WTC11 (cell line): ENCODE measurements around the gene ACOX2. TPM values are rescaled to one million over a fixed set of nuclear protein-coding genes. Genes with fewer than 3 reads are reported as not detected.

Experiments used
- ATAC-seq: fragments of 200-7000 bp; cut with Tn5 transposase; 2 replicates; pipeline ENCODE4 v1.10.0; 2021; ENCODE audit warnings: mild to moderate bottlenecking, moderate library complexity
- CTCF ChIA-PET: fragments of 300-600 bp; sonication (Branson Sonifier 250); formaldehyde crosslinking; loops from one replicate; lab custom pipeline; 2021; ENCODE audit warnings: antibody characterized with exemption; lab: Charles Lee
- POLR2A ChIA-PET: fragments of 350-600 bp; sonication (Branson Sonifier 250); formaldehyde crosslinking; loops from one replicate; lab custom pipeline; 2021; ENCODE audit warnings: antibody characterized with exemption; lab: Charles Lee
- DNase-seq: peaks from one replicate; pipeline ENCODE4 v3.0.0; 2021; ENCODE audit warnings: low spot score
- H3K27ac Mint-ChIP-seq: 2 replicates; pipeline ENCODE4 v1.8.0; 2021; ENCODE audit warnings: mixed read lengths
- H3K27me3 Mint-ChIP-seq: 2 replicates; pipeline ENCODE4 v1.8.0; 2021; ENCODE audit warnings: low read depth, mild to moderate bottlenecking, moderate library complexity, mixed read lengths
- H3K36me3 Mint-ChIP-seq: 2 replicates; pipeline ENCODE4 v1.8.0; 2021; ENCODE audit warnings: mixed read lengths
- H3K4me1 Mint-ChIP-seq: 2 replicates; pipeline ENCODE4 v1.8.0; 2022; ENCODE audit warnings: mixed read lengths
- H3K4me3 Mint-ChIP-seq: 2 replicates; pipeline ENCODE4 v1.8.0; 2021; ENCODE audit warnings: mild to moderate bottlenecking, moderate library complexity, mixed read lengths
- H3K9me3 Mint-ChIP-seq: 2 replicates; pipeline ENCODE4 v1.8.0; 2021; ENCODE audit warnings: mixed read lengths
- CBFB ChIP-seq: sonication (generic); formaldehyde crosslinking; IDR thresholded peaks from 2 replicates; pipeline ENCODE4 v1.8.1; 2022; ENCODE audit warnings: mild to moderate bottlenecking, low read depth, missing genetic modification reagents
- CTCF ChIP-seq: fragments of 200-600 bp; IDR thresholded peaks from 2 replicates; pipeline ENCODE4 v1.8.0; 2022; ENCODE audit warnings: antibody characterized with exemption
- EMX1 ChIP-seq: fragments of 250-450 bp; sonication (Bioruptor Pico); IDR thresholded peaks from 2 replicates; pipeline ENCODE4 v1.8.0; 2021; ENCODE audit warnings: mild to moderate bottlenecking
- FOXJ3 ChIP-seq: sonication (generic); formaldehyde crosslinking; IDR thresholded peaks from 2 replicates; pipeline ENCODE4 v1.9.0; 2021; ENCODE audit warnings: missing genetic modification reagents, mild to moderate bottlenecking, borderline replicate concordance
- FOXK1 ChIP-seq: sonication (generic); formaldehyde crosslinking; IDR thresholded peaks from 2 replicates; pipeline ENCODE4 v1.8.0; 2022; ENCODE audit warnings: mild to moderate bottlenecking, moderate library complexity, missing genetic modification reagents
- FOXP4 ChIP-seq: sonication (generic); formaldehyde crosslinking; IDR thresholded peaks from 2 replicates; pipeline ENCODE4 v1.8.0; 2022; ENCODE audit warnings: mild to moderate bottlenecking, missing genetic modification reagents
- GABPB1 ChIP-seq: sonication (generic); formaldehyde crosslinking; IDR thresholded peaks from 2 replicates; pipeline ENCODE4 v1.8.1; 2023; ENCODE audit warnings: mild to moderate bottlenecking, missing genetic modification reagents
- GRHL2 ChIP-seq: fragments of 250-450 bp; sonication (Bioruptor Pico); IDR thresholded peaks from 2 replicates; pipeline ENCODE4 v1.8.0; 2022; ENCODE audit warnings: mild to moderate bottlenecking, moderate library complexity; ENCODE audit not compliant: insufficient replicate concordance, severe bottlenecking
- HMGA2 ChIP-seq: fragments of 250-450 bp; sonication (Bioruptor Pico); IDR thresholded peaks from 2 replicates; pipeline ENCODE4 v1.4.0; 2021; ENCODE audit warnings: mild to moderate bottlenecking, moderate library complexity
- HMGXB4 ChIP-seq: sonication (generic); formaldehyde crosslinking; IDR thresholded peaks from 2 replicates; pipeline ENCODE4 v1.8.1; 2023; ENCODE audit warnings: mild to moderate bottlenecking, moderate library complexity, missing genetic modification reagents
- NR2C2 ChIP-seq: sonication (generic); formaldehyde crosslinking; IDR thresholded peaks from 2 replicates; pipeline ENCODE4 v1.8.0; 2022; ENCODE audit warnings: mild to moderate bottlenecking, missing genetic modification reagents
- RORB ChIP-seq: fragments of 250-450 bp; sonication (Bioruptor Pico); IDR thresholded peaks from 2 replicates; pipeline ENCODE4 v1.9.0; 2021; ENCODE audit warnings: mild to moderate bottlenecking
- SOX15 ChIP-seq: fragments of 250-450 bp; sonication (Bioruptor Pico); IDR thresholded peaks from 2 replicates; pipeline ENCODE4 v1.9.0; 2021; ENCODE audit warnings: mild to moderate bottlenecking
- TCF7 ChIP-seq: sonication (generic); formaldehyde crosslinking; IDR thresholded peaks from 2 replicates; pipeline ENCODE4 v1.8.0; 2022; ENCODE audit warnings: mild to moderate bottlenecking, low read depth, missing genetic modification reagents, moderate library complexity
- TEAD4 ChIP-seq: sonication (generic); formaldehyde crosslinking; IDR thresholded peaks from 2 replicates; pipeline ENCODE4 v1.8.0; 2022; ENCODE audit warnings: mild to moderate bottlenecking, missing genetic modification reagents
- USF1 ChIP-seq: sonication (generic); formaldehyde crosslinking; IDR thresholded peaks from 2 replicates; pipeline ENCODE4 v1.8.0; 2022; ENCODE audit warnings: mild to moderate bottlenecking, missing genetic modification reagents
- ZBTB21 ChIP-seq: sonication (generic); formaldehyde crosslinking; IDR thresholded peaks from 2 replicates; pipeline ENCODE4 v1.8.1; 2023; ENCODE audit warnings: mild to moderate bottlenecking, missing genetic modification reagents, borderline replicate concordance
- ZMAT4 ChIP-seq: fragments of 250-450 bp; sonication (Bioruptor Pico); IDR thresholded peaks from 2 replicates; pipeline ENCODE4 v1.9.0; 2021; ENCODE audit warnings: mild to moderate bottlenecking
- ZNF138 ChIP-seq: sonication (generic); formaldehyde crosslinking; conservative IDR thresholded peaks from 2 replicates; pipeline ENCODE4 v1.8.1; 2022; ENCODE audit warnings: mild to moderate bottlenecking, moderate library complexity, missing genetic modification reagents
- ZNF219 ChIP-seq: sonication (generic); formaldehyde crosslinking; IDR thresholded peaks from 2 replicates; pipeline ENCODE4 v1.8.0; 2023; ENCODE audit warnings: missing genetic modification reagents, mild to moderate bottlenecking, borderline replicate concordance
- ZNF232 ChIP-seq: sonication (generic); formaldehyde crosslinking; IDR thresholded peaks from 2 replicates; pipeline ENCODE4 v1.8.0; 2022; ENCODE audit warnings: mild to moderate bottlenecking, missing genetic modification reagents
- ZNF416 ChIP-seq: fragments of 250-450 bp; sonication (Bioruptor Pico); IDR thresholded peaks from 2 replicates; pipeline ENCODE4 v1.9.0; 2021; ENCODE audit warnings: mild to moderate bottlenecking, inconsistent platforms
- total RNA-seq: library from RNA; stranded (reverse); gene quantifications from 3 replicates; pipeline ENCODE4 v1.2.3, GENCODE V29; 2021
- TF ChIP-seq, protein P1 (sequence below): sonication (generic); formaldehyde crosslinking; IDR thresholded peaks from 2 replicates; pipeline ENCODE4 v1.8.1; 2023; ENCODE audit warnings: mild to moderate bottlenecking, missing genetic modification reagents

Gene ACOX2
- total RNA-seq, 1 experiment from 2014 or later, result 1.1 TPM

DNA sequence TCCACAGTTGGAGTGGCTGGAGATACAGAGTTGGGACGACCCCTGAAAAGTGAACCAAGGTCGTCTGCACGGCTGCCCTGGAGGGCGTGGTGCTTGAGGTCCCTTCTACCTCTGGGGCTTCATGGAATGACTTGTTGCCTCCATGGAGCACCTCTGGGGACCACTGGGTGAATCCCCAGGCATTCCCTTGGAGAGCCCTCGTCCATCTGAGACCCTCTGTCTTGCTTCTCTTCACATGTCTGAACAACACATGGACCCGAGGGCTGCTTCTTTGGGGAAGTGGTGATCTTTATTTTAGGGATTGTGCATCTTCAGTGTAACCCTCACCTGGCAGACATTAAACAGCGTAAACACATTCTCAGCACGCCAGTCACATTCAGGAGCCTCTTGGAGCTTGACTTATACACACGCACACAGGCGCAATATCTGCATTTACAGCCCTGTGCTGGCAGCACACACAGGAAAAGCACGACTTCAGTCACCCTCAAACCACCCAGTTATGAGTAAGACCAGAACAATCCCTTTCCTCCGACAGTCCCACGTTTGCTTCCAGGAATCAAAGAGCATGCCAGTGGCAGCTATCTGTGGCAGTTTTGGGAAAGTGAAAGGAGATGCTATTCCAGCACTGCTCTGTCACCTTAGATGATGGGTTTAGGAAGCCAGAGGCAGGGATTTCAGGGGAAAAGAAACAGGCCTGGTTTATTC, 27.6 kb upstream of the ACOX2 start:
- Mint-ChIP-seq H3K27me3 (no peaks in the 10 kb centered on the region; the same call in 1 of the 2 replicates), H3K9me3 (peaks cover 12% of the 10 kb centered on the region), H3K4me3 (no peak overlapping the region), H3K36me3 (peaks cover 2% of the 10 kb centered on the region; the same call in 1 of the 2 replicates), H3K27ac (peak overlapping the region; percentile 21), H3K4me1 (peaks cover 45% of the 10 kb centered on the region)
- no peak for DNase-seq
- ChIA-PET POLR2A (no interaction called here), CTCF (interaction anchor here (0.7 to 14.3 kb wide), 2 partner anchors 65 to 387 kb away, joined by 3 to 223 read pairs; no protein-coding TSS in a partner anchor)
- TF ChIP-seq USF1 (CRISPR knock-in tag), result no peak
- no peak for TF ChIP-seq HMGA2
- no peak for TF ChIP-seq TEAD4
- no peak for TF ChIP-seq RORB
- no peak for TF ChIP-seq FOXJ3 (CRISPR knock-in tag)
- TF ChIP-seq ZBTB21, result no peak
- TF ChIP-seq SOX15, result no peak
- no peak for TF ChIP-seq ZNF416 (CRISPR knock-in tag)
- no peak for TF ChIP-seq ZNF219 (CRISPR knock-in tag)
- no peak for TF ChIP-seq FOXK1 (CRISPR knock-in tag)
- TF ChIP-seq NR2C2 (CRISPR knock-in tag), result no peak
- no peak for TF ChIP-seq ZNF138 (CRISPR knock-in tag)
- ATAC-seq, result no peak

DNA sequence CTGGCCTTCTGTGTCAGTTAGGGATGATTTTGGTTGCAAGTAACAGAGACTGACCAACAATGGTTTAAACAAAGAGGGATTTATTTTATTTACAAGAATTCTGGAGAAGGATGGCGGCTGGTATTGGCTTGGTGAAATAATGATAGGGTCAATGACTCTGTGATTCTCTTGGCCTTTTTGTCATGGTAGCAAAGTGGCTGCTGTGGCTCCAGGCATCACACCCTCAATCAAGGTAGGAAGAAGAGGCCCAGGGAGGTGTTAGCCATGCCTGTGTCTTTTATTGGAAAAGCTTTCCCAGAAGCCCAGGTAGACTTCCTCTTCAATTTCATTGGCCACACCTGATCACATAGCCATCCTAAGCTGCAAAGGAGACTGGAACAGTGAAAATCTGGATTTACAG, 27.1 kb upstream of the ACOX2 start:
- ATAC-seq, result no peak
- H3K27ac Mint-ChIP-seq, result no peak overlapping the region
- H3K36me3 Mint-ChIP-seq, result peaks cover 2% of the 10 kb centered on the region; the same call in 1 of the 2 replicates

More for the DNA sequence above, 27.1 kb upstream of the ACOX2 start:
- no peak for TF ChIP-seq HMGA2
- TF ChIP-seq TCF7, result no peak
- TF ChIP-seq FOXP4 (CRISPR knock-in tag), result no peak
- TF ChIP-seq EMX1 (CRISPR knock-in tag), result no peak
- TF ChIP-seq ZNF232 (CRISPR knock-in tag), result no peak
- no peak for TF ChIP-seq HMGXB4 (CRISPR knock-in tag)
- no peak for TF ChIP-seq CBFB (CRISPR knock-in tag)
- TF ChIP-seq GABPB1 (CRISPR knock-in tag), result no peak
- TF ChIP-seq NR2C2 (CRISPR knock-in tag), result no peak
- TF ChIP-seq ZMAT4, result no peak
- TF ChIP-seq GRHL2 (CRISPR knock-in tag), result no peak
- TF ChIP-seq, protein P1, sequence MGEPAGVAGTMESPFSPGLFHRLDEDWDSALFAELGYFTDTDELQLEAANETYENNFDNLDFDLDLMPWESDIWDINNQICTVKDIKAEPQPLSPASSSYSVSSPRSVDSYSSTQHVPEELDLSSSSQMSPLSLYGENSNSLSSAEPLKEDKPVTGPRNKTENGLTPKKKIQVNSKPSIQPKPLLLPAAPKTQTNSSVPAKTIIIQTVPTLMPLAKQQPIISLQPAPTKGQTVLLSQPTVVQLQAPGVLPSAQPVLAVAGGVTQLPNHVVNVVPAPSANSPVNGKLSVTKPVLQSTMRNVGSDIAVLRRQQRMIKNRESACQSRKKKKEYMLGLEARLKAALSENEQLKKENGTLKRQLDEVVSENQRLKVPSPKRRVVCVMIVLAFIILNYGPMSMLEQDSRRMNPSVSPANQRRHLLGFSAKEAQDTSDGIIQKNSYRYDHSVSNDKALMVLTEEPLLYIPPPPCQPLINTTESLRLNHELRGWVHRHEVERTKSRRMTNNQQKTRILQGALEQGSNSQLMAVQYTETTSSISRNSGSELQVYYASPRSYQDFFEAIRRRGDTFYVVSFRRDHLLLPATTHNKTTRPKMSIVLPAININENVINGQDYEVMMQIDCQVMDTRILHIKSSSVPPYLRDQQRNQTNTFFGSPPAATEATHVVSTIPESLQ, result no peak
- TF ChIP-seq CTCF, result no peak
- TF ChIP-seq FOXK1 (CRISPR knock-in tag), result no peak
- Mint-ChIP-seq H3K27me3 (no peaks in the 10 kb centered on the region; the same call in 1 of the 2 replicates), H3K9me3 (peaks cover 12% of the 10 kb centered on the region), H3K4me1 (peaks cover 43% of the 10 kb centered on the region), H3K4me3 (no peak overlapping the region)
- no peak for DNase-seq
- ChIA-PET CTCF (no interaction called here), POLR2A (no interaction called here)
